IPS-15b (cell line): ENCODE measurements around the gene RPP40.
A peak's percentile ranks its signal among the peaks of the same experiment; 100 is the strongest.
"Not testable (repeated sequence)": the region's sequence is repeated elsewhere in the genome, so short reads cannot be mapped to it uniquely, and the experiment has no call there.

Source experiments
- H3K27me3 ChIP-seq: one replicate; pipeline ENCODE4 v1.6.1; 2013; ENCODE audit warnings: low read length; ENCODE audit not compliant: control insufficient read depth, insufficient read depth
- H3K36me3 ChIP-seq: one replicate; pipeline ENCODE4 v1.6.1; 2013; ENCODE audit warnings: low read length; ENCODE audit not compliant: control insufficient read depth, insufficient read depth
- H3K4me1 ChIP-seq: one replicate; pipeline ENCODE4 v1.6.1; 2013; ENCODE audit warnings: mild to moderate bottlenecking, low read length; ENCODE audit not compliant: control insufficient read depth, insufficient read depth
- H3K4me3 ChIP-seq: one replicate; pipeline ENCODE4 v1.5.1; 2013; ENCODE audit warnings: low read depth, low read length
- H3K9ac ChIP-seq: one replicate; pipeline ENCODE4 v1.6.1; 2013; ENCODE audit warnings: low read depth, mild to moderate bottlenecking, low read length
- H3K9me3 ChIP-seq: one replicate; pipeline ENCODE4 v1.6.1; 2013; ENCODE audit warnings: mild to moderate bottlenecking, low read length; ENCODE audit not compliant: control insufficient read depth, insufficient read depth

RPP40 gene

GRCh38 chr6:5033214-5033904 is 29.5 kb upstream of the RPP40 start:
- peaks cover 14% of the 10 kb centered on the region for H3K4me1 ChIP-seq
- H3K9me3 ChIP-seq, H3K4me3 ChIP-seq, H3K36me3 ChIP-seq, H3K9ac ChIP-seq: not testable (repeated sequence)
- H3K27me3 ChIP-seq: peaks cover 10% of the 10 kb centered on the region

GRCh38 chr6:5032706-5033105 is 28.9 kb upstream of the RPP40 start:
- peaks cover 14% of the 10 kb centered on the region for H3K4me1 ChIP-seq
- not testable (repeated sequence) for H3K9me3 ChIP-seq, H3K9ac ChIP-seq, H3K36me3 ChIP-seq
- peak overlapping the region; percentile 26 for H3K4me3 ChIP-seq
- H3K27me3 ChIP-seq: peaks cover 10% of the 10 kb centered on the region

- Histone ChIP-seq H3K9me3 (no peaks in the 10 kb centered on the region), H3K4me3 (no peak overlapping the region), H3K36me3 (no peaks in the 10 kb centered on the region), H3K9ac (no peak overlapping the region), H3K4me1 (peaks cover 10% of the 10 kb centered on the region), H3K27me3 (peaks cover 10% of the 10 kb centered on the region)
These were observed 27.3 kb upstream of the RPP40 start for GRCh38 chr6:5031150-5031549.

- Histone ChIP-seq H3K9me3 (no peaks in the 10 kb centered on the region), H3K9ac (no peak overlapping the region), H3K27me3 (peaks cover 10% of the 10 kb centered on the region), H3K36me3 (no peaks in the 10 kb centered on the region), H3K4me1 (peaks cover 10% of the 10 kb centered on the region), H3K4me3 (no peak overlapping the region)
These were observed 26.8 kb upstream of the RPP40 start for GRCh38 chr6:5030596-5031136.

- Histone ChIP-seq H3K36me3 (no peaks in the 10 kb centered on the region), H3K4me1 (peaks cover 6% of the 10 kb centered on the region), H3K9ac (no peak overlapping the region), H3K9me3 (no peaks in the 10 kb centered on the region), H3K4me3 (no peak overlapping the region), H3K27me3 (peaks cover 10% of the 10 kb centered on the region)
These were observed 25.8 kb upstream of the RPP40 start for GRCh38 chr6:5029609-5030008.

- peaks cover 4% of the 10 kb centered on the region for H3K27me3 ChIP-seq
- no peaks in the 10 kb centered on the region for H3K36me3 ChIP-seq
- H3K9ac ChIP-seq: no peak overlapping the region
- H3K4me3 ChIP-seq: no peak overlapping the region
- H3K9me3 ChIP-seq: no peaks in the 10 kb centered on the region
- H3K4me1 ChIP-seq: peaks cover 3% of the 10 kb centered on the region
These were observed 25.1 kb upstream of the RPP40 start for GRCh38 chr6:5028921-5029320.

GRCh38 chr6:5028301-5028700 is 24.5 kb upstream of the RPP40 start:
- no peaks in the 10 kb centered on the region for H3K9me3 ChIP-seq
- H3K4me1 ChIP-seq: peaks cover 3% of the 10 kb centered on the region

GRCh38 chr6:5025911-5026819 is 22.3 kb upstream of the RPP40 start:
- no peaks in the 10 kb centered on the region for H3K27me3 ChIP-seq
- H3K36me3 ChIP-seq: no peaks in the 10 kb centered on the region
- peak overlapping the region; percentile 77 for H3K4me3 ChIP-seq
- peak overlapping the region; percentile 81 for H3K9ac ChIP-seq
- H3K9me3 ChIP-seq: no peaks in the 10 kb centered on the region
- no peaks in the 10 kb centered on the region for H3K4me1 ChIP-seq

More at GRCh38 chr6:5028301-5028700, 24.5 kb upstream of the RPP40 start:
- no peak overlapping the region for H3K9ac ChIP-seq
- no peak overlapping the region for H3K4me3 ChIP-seq
- H3K36me3 ChIP-seq: no peaks in the 10 kb centered on the region
- no peaks in the 10 kb centered on the region for H3K27me3 ChIP-seq

- Histone ChIP-seq H3K9ac (no peak overlapping the region), H3K4me1 (no peaks in the 10 kb centered on the region), H3K4me3 (no peak overlapping the region), H3K27me3 (no peaks in the 10 kb centered on the region), H3K36me3 (no peaks in the 10 kb centered on the region), H3K9me3 (no peaks in the 10 kb centered on the region)
These were observed 20.1 kb upstream of the RPP40 start for GRCh38 chr6:5023923-5024322.

GRCh38 chr6:5020142-5020541 is 16.3 kb upstream of the RPP40 start:
- no peak overlapping the region for H3K4me3 ChIP-seq
- H3K27me3 ChIP-seq: no peaks in the 10 kb centered on the region
- H3K36me3 ChIP-seq: no peaks in the 10 kb centered on the region
- no peaks in the 10 kb centered on the region for H3K9me3 ChIP-seq
- no peaks in the 10 kb centered on the region for H3K4me1 ChIP-seq
- no peak overlapping the region for H3K9ac ChIP-seq

- Histone ChIP-seq H3K4me3 (no peak overlapping the region), H3K9ac (no peak overlapping the region), H3K36me3 (no peaks in the 10 kb centered on the region), H3K4me1 (no peaks in the 10 kb centered on the region), H3K27me3 (no peaks in the 10 kb centered on the region), H3K9me3 (no peaks in the 10 kb centered on the region)
These were observed 10.3 kb upstream of the RPP40 start for GRCh38 chr6:5014072-5014561.
